ENCODE data around the gene NRCAM.

The NRCAM gene

GRCh38 chr7:108307194-108307593, 149.0 kb downstream of the NRCAM start:
- no peak for DNase-seq (ENCODE audit: low spot score)
- in situ Hi-C loops (cut with MboI; ENCODE audit: low sequenced_read_pairs, unreplicated experiment) = no loop called here

GRCh38 chr7:108303332-108303731, 152.9 kb downstream of the NRCAM start:
- in situ Hi-C loops (cut with MboI; ENCODE audit: low sequenced_read_pairs, unreplicated experiment) = no loop called here
- no peak for TF ChIP-seq CTCF (IDR thresholded peaks at IDR 0.05; ENCODE audit: borderline replicate concordance, control extremely low read depth, extremely low read depth, insufficient read depth, missing control alignments)
- no peak for DNase-seq (ENCODE audit: low spot score)

More at GRCh38 chr7:108307194-108307593, 149.0 kb downstream of the NRCAM start:
- TF ChIP-seq CTCF (IDR thresholded peaks at IDR 0.05; ENCODE audit: borderline replicate concordance, control extremely low read depth, extremely low read depth, insufficient read depth, missing control alignments) = no peak

- in situ Hi-C loops (cut with MboI; ENCODE audit: low sequenced_read_pairs, unreplicated experiment) = no loop called here
- TF ChIP-seq CTCF (IDR thresholded peaks at IDR 0.05; ENCODE audit: borderline replicate concordance, control extremely low read depth, extremely low read depth, insufficient read depth, missing control alignments) = no peak
- no peak for DNase-seq (ENCODE audit: low spot score)
Measured at GRCh38 chr7:108301387-108301786, 154.8 kb downstream of the NRCAM start.

GRCh38 chr7:108299251-108299973, 156.8 kb downstream of the NRCAM start:
- in situ Hi-C loops (cut with MboI; ENCODE audit: low sequenced_read_pairs, unreplicated experiment) = no loop called here
- no peak for DNase-seq (ENCODE audit: low spot score)

GRCh38 chr7:108296911-108297310, 159.3 kb downstream of the NRCAM start:
- DNase-seq (ENCODE audit: low spot score) = no peak
- TF ChIP-seq CTCF (IDR thresholded peaks at IDR 0.05; ENCODE audit: borderline replicate concordance, control extremely low read depth, extremely low read depth, insufficient read depth, missing control alignments) = no peak
- in situ Hi-C loops (cut with MboI; ENCODE audit: low sequenced_read_pairs, unreplicated experiment) = no loop called here

More at GRCh38 chr7:108299251-108299973, 156.8 kb downstream of the NRCAM start:
- TF ChIP-seq CTCF (IDR thresholded peaks at IDR 0.05; ENCODE audit: borderline replicate concordance, control extremely low read depth, extremely low read depth, insufficient read depth, missing control alignments) = no peak

- DNase-seq (ENCODE audit: low spot score) = peak; percentile 34
- no peak for TF ChIP-seq CTCF (IDR thresholded peaks at IDR 0.05; ENCODE audit: borderline replicate concordance, control extremely low read depth, extremely low read depth, insufficient read depth, missing control alignments)
- in situ Hi-C loops (cut with MboI; ENCODE audit: low sequenced_read_pairs, unreplicated experiment) = no loop called here
Measured at GRCh38 chr7:108294595-108294994, 161.6 kb downstream of the NRCAM start.

All from GM13976 (cell line).